Hepatocyte (in vitro differentiated cells): ENCODE data around the gene SPAG16.
"Not testable (repeated sequence)": the region's sequence is repeated elsewhere in the genome, so short reads cannot be mapped to it uniquely, and the experiment has no call there.

Source experiments
- CTCF ChIP-seq: fragments of 200-600 bp; sonication (generic); IDR thresholded peaks from 2 replicates; pipeline ENCODE4 v1.5.1; 2016; ENCODE audit warnings: antibody characterized with exemption, mild to moderate bottlenecking; ENCODE audit not compliant: poor library complexity
- EZH2phosphoT487 ChIP-seq: fragments of 200-600 bp; sonication (generic); IDR thresholded peaks from one replicate; pipeline ENCODE4 v1.6.1; 2018; ENCODE audit warnings: antibody characterized with exemption, mild to moderate bottlenecking, low read depth, moderate library complexity; ENCODE audit not compliant: unreplicated experiment, severe bottlenecking

- not testable (repeated sequence) for TF ChIP-seq EZH2phosphoT487, CTCF
These were observed 126.4 kb downstream of the SPAG16 start for GRCh38 chr2:213410687-213411086.
